ENCODE data around the gene TSHZ2.
"Not testable (repeated sequence)": the region's sequence is repeated elsewhere in the genome, so short reads cannot be mapped to it uniquely, and the experiment has no call there.

The TSHZ2 gene

DNA sequence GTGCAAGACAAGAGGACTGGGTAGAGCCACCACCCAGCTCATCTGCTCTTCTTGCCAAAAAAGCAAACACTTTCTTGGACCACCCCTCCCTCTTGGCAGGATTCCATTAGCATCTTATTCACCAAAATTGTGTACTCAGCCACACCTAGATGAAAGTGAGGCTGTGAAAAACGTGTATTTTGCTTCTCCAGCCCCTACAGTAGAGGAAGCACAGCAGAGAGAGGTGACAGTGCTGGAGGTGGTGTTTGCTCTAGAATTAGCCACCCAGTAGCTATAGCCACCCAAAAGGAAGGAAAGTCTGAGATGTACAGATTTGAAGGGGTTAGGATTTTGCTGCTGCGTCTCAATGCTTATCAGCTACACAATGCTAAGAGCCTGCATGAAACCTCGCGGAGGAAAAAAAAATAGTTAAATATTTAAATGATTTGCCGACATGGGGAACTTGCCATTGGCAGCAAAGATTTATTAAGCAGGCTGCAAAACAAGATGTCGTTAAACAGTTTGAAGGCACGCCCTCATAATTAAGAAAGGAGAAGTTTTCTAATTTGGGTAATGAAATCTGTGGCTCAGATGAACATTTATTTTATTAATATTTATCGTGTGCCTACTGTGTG is 334.1 kb downstream of the TSHZ2 start:
- no peak for DNase-seq (ENCODE audit: low spot score)

DNA sequence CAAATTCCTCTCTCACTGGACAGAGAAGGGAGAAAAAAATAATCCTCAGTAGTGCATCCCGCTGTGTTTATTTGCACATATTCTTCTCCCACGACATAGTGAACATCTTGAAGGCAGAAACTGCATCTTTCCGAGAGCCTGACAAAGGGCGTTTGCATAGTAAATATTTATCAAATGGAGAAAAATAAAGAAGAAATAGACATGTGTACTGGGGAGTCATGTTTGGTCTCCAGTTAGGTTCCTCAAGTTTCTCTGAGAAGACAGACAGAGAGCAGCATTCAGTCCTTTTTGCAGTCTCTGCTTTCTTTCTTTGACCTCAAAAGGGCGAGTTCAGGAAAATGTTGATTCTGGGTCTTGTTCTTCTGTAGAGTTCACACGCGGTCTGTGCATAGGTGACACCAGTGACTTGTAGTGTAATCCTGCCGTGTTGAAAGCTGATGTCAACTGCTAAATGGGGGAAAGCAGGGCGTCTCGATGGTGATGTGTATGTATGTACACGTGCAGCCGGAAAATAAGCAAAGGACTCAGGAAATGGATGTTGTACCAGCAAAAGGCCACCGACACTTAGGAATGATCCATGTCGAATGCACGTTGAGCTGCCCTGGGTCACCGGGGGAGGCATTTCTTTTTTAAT is 335.9 kb downstream of the TSHZ2 start:
- no peak for DNase-seq (ENCODE audit: low spot score)

DNA sequence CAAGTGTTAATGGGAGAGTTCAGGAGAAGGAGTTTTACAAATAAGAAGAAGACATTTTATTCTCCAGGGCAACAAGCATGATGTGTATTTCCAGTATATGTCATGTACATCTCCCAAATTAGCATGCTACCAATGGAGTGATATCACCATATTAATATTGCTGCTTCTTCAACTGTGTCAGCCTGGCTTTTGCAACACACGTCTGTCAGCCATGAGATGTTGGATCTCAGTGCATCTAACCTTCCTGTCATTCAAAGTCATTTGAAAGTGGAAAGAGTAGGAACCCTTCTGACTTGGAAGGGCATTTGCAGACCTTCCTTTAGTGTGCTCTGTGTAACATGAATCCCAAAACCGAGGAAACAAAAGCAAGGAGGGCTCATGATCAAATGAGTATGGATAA is 337.4 kb downstream of the TSHZ2 start:
- no peak for DNase-seq (ENCODE audit: low spot score)

DNA sequence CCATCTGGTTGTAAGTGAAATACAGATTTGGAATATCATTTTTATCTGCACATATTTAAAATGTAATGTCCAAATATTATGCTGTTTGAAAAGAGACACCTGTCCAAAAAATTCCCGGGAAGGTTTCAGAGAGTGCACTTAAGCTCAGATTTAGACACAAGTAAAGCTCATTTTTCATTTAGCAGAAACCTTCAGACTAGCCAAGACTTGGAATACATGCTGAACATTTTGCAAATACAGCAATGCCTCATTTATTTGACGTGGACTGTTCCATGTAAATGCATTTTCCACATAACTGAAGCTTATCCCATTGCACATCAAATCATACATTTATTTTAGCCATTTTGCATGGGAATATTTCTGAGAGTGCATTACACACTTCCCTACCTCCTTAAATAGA is 340.8 kb downstream of the TSHZ2 start:
- DNase-seq (ENCODE audit: low spot score): no peak

DNA sequence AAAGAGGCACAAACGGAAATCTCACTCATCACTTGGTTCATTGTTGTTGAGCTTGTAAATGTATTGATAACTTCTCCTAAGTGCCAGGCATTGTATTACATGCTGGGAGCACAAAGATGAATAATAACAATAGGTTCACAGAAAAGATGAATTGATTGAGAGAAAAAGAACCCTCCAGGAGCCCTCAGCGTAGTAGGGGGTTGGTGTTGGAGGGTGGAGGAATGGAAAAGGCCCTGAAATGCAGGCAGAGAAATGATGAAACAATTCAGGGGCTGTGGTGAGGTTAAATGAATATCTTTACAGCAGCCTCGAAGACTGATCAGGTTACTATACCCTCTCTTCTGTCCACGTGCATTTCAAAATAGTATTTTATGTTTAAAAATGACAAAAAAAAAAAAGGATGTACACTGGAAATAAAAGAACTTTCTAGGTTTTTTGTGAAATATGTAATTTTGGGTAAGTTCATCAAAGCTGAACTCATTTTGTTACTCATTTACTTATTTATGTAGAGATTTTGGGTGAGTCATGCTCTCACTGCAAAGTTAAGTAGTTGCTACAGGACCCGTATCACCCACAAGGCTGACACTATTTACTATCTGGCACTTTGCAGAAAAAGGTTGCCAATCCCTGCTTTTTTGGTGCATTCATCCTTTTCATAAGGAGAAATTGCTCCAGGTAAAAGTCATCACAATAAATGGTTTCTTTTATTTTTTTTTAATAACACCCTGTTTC is 344.2 kb downstream of the TSHZ2 start:
- DNase-seq (ENCODE audit: low spot score): no peak

DNA sequence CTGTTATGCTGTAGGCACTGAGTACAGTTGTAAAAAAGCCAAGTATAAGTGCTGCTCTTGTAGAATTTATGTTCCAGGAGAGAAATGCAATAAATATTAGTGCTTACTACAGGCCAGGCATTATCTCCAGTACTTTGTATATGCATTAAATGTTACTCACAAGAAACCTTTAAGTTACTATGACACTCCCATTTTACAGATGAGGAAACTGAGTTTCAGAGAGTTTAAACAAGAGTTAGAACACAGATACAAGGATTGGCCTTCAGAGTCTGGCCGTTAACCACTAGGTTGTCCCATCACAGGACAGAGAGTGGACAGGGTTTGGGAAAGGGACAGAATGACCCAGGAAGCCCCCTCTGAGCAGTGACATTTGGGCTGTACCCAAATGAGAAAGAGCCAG is 347.0 kb downstream of the TSHZ2 start:
- no peak for DNase-seq (ENCODE audit: low spot score)

DNA sequence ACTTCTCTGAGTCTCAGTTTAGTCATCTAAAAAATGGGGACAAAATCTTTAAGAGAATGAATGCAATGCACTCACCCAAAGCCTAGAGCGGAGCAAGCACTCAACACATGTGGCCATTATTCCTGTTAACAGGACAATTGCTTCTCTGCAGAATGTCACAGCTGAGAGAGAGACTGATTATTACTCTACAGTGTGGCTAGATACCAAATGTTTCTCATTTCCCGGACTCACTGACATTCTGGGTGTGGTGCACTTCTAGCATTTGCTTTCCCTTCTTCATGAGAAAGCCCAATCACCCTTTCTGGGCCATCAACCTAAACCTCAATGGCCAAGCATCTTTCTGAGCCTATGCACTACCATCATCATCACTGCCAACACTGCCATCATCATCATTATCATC is 347.6 kb downstream of the TSHZ2 start:
- no peak for DNase-seq (ENCODE audit: low spot score)

DNA sequence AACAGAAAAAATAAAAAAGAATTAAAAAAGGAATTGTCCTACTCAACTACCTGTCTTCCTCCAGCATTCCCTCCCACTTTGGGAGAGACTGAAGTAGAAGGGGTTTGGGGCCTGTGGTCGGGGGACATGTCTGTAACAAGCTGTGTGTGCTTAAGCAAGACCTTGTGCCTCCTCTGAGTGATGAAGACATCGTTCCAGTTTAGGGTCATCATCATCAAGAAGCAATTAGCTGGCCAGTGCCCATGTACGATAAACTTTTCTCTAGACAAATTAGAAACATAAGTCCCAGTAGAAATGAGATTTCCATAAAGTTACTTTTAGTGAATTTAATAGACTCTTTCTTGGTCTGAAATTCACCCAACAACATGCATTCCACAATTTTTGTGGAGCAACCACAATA is 348.5 kb downstream of the TSHZ2 start:
- DNase-seq (ENCODE audit: low spot score): no peak

DNA sequence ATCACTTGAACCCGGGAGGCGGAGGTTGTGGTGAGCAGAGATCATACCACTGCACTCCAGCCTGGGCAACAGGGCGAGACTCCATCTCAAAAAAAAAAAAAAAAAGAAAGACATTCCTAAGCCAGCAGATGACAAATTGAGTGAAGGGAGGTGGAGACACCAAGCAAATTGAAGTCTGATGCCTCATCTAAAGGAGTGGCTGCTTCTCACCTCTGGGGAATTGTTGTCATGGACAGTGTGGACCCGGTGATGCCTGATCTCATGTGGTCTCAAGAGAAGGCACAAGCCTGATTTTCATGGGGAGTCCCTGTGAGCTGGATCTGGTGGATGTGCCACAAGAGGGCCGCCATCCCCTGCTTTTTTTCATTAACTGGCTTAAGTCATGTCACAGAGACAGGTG is 349.4 kb downstream of the TSHZ2 start:
- DNase-seq (ENCODE audit: low spot score): no peak

DNA sequence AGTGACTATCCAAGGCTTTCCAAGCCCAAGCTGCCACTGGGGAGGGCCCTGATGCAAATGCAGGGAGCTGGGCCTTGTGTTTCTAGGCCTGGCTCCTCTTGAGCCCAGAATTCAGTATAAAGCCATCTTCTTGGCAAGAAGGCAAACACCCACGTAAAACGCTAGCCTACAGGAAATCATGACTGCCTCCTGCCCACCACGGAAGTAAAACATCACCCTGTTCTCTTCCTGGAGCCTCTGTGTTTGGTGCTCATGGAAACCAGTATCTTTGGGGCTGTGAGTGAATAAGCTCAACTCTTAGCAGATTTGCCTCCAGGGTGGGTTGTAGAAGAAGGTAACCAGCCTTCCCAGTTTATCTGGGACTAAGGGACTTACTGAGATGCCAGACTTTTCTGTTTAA is 350.5 kb downstream of the TSHZ2 start:
- no peak for DNase-seq (ENCODE audit: low spot score)

DNA sequence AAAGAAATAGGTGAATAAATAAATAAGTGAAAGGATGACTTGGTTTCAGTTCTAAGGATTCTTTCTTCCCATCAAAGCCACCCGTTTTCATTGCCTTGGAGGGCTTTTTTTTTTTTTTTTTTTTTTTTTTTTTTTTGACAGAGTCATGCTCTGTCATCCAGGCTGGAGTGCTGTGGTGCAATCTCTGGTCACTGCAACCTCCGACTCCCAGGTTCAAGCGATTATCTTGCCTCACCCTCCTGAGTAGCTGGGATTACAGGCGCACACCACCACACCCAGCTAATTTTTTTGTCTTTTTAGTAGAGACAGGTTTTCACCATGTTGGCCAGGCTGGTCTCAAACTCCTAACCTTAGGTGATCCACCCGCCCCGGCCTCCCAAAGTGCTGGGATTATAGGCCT is 351.3 kb downstream of the TSHZ2 start:
- not testable (repeated sequence) for DNase-seq (ENCODE audit: low spot score)

DNA sequence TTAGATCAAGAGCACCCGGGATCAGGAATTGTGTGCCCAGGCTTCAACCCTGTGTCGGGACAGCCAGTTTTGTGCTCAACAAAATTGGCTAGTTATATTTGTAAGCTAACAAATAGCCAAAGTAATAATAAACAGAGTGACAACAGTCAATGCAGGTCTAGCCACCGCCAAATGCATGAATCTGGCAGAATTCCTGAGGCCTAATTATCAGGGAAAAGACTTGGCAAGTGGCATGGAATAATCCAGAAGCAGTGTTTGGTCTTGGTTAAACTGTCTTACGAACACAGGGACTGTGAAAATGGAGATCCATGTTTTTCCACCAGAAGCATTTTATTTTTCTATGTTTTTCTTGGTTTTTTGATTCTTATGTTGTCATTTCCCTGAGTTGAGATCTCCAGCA is 352.7 kb downstream of the TSHZ2 start:
- no peak for DNase-seq (ENCODE audit: low spot score)

DNA sequence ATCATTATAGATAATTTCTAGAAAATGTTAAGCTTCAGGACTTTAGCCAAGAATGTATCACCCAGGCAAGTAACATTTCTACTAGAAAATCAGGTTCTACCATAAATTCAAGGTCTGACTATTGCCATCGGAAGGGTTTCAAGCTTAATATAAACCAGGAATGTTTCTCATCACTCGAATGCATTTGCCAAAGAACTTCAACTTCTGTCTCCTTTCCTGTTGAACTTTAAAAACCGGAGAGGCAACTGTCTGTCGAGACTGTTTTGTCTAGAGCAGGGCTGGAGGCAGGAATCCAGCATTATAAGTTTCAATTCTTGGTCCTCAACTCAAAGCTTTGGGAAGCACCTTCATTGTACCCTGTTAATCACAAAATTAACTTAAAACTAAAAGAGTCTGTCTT is 356.8 kb downstream of the TSHZ2 start:
- DNase-seq (ENCODE audit: low spot score): no peak

DNA sequence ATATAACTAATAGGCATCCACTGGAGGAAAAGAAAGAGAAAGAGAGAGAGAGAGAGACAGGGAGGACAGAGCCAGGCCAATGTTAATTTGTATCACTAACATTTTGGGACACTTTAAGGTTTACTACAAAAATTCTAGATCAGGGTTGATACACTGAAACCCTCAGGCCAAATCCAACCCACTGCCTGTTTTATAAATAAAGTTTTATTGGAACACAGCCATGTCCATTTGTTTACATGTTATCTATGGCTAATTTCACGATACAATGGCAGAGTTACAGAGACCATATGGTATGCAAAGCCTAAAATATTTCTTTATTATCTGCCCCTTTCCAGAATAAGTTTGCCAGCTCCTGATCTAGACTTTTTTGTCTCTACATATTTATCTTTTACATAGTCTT is 357.6 kb downstream of the TSHZ2 start:
- no peak for DNase-seq (ENCODE audit: low spot score)

DNA sequence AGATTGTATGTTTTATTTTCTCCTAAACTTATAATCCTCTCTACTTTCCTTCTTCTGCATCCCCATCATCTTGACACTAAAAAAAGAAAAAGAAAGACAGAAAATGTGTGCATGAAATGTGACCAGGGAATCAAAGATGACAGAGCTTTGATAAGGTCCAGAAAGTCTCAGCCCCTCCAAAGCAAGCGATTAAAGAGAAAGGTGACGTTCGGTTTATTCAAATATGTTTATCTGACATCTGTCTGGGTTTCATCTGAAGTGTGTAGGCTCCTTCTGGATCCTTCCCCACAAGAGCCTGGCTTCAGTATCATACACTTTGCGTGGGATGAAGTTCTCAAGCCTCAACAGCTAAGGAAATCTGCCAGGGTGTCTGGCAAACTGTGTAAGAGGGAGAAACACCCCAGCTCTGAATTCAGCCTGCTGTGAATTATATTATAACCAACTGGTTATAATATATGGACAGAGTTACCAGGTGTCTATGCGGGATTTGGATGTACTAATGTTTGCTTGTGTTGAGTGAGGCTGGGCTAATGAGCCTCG is 358.5 kb downstream of the TSHZ2 start:
- no peak for DNase-seq (ENCODE audit: low spot score)

DNA sequence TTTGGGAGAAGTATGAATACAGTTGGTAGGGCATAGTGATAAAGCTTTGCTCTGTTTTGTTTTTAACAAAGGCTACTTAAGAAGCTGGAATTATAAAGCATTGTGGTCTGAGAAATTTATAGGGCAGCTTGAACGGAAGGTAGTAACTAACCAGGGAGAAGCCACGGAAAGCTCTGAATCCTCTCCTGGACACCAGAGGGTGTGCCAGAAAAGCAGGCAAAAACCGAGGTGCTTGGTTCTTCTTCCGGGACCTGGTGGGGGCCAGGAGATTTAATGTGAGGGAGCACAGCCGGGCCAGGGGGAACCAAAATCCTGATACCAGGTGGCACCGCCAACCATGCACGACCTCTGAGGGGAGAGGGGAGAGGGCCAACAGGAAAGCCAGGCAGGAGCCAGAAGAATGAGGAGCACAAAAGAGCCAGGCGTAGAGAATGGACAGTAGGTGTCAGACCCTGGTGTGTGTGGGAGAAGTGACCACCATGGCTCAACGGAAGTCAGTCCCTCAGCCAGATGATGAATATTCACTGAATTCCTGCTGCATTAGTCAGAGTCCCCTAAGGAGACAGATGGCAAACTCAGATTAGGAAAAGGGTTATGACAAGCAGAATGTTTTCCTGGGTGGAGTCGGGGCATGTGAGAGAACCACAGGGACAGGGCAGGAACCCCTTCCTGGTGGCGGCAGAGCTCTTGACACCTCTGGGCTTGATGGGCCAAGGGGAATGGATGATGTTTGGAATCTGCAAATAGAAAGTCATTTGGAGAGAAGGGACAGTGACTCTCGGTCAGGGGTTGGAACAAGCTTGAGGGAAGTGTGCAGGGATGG is 359.2 kb downstream of the TSHZ2 start:
- no peak for DNase-seq (ENCODE audit: low spot score)

DNA sequence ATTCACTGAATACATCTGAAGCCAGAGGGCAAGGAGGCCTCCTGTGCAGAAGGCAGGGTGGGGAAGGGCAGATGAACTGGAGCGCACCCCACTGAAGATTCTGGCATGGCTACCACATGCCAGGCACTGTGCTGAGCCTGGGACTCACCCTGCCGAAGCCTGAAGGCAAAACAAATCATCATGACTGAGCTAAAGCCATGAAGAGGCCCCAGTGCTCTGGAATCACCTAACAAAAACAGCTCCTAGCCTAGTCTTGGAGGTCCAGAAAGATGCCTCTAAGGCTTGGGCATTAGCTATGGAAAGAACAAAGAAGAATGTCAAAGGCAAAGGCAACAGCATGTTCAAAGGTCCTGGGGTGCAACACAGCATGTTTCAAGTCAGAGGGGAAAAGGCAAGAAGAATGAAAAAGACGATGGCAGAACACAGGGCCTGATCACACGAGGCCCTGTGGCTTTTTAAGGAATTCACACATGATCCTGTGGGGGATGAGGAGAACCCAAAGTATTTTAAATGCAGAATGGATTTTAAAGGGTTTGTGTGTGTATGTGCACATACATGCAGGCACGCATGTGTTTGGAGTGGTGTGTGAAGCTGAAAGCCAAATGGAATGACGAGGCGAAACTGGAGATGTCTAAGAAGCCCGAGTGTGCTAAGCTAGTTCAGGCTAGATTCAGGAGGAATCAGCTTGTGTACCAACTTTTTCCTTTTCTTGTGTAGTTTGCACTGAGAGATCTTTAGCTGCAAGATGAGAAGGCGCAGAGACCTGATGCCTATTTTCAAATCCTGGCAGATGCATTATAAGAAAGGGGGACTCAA is 360.1 kb downstream of the TSHZ2 start:
- DNase-seq (ENCODE audit: low spot score): no peak

DNA sequence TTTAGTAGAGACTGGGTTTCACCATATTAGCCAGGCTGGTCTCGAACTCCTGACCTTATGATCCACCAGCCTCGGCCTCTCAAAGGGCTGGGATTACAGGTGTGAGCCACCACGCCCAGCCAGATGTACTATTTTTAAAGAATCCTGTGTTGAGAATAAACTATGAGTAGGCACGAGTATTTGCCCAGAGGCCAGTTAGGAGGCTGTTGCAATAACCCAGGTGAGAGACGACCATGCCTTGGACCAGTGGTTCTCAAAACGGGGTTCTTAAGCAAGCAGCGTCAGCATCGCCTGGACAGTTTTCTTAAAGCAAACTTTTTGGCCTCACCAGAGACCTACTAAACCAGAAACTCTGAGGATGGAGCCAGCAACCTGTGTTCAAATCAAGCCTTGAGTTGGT is 362.7 kb downstream of the TSHZ2 start:
- DNase-seq (ENCODE audit: low spot score): no peak

DNA sequence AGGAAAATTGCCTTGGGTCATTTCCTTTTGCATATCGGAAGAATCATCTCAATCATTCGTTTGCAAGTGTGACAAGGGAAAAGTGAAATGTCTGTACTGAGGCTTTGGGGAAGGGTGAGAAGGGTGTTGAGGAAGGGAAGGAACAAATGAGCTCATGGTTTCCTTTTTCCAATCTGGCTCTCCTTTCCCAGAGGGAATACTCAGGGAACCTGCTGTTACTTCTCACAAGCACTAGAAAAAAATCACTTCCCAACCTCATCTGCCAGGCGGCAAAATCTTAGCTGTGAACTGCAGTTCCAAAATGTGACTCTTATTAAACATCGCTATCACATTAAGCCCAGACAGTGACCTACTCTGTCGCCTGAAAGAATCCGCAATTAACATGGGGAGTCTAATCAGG is 363.4 kb downstream of the TSHZ2 start:
- DNase-seq (ENCODE audit: low spot score): no peak

DNA sequence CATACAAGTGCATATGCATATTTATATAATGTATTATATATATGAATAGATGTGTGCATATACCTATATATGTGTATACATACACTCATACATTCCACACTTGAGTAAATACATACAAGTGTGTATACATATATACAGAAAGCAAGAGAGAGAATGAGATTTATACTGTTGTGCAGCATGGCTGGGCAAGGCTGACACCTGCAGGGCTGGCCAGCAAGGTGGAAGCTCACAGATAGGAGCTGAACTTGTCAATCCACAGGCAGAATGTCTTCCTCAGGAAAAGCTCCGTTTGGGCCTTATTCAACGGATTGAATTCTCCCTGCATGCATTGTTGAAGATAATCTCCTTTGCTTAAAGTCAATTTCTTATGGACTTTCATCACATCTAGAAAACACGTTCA is 364.7 kb downstream of the TSHZ2 start:
- no peak for DNase-seq (ENCODE audit: low spot score)

DNA sequence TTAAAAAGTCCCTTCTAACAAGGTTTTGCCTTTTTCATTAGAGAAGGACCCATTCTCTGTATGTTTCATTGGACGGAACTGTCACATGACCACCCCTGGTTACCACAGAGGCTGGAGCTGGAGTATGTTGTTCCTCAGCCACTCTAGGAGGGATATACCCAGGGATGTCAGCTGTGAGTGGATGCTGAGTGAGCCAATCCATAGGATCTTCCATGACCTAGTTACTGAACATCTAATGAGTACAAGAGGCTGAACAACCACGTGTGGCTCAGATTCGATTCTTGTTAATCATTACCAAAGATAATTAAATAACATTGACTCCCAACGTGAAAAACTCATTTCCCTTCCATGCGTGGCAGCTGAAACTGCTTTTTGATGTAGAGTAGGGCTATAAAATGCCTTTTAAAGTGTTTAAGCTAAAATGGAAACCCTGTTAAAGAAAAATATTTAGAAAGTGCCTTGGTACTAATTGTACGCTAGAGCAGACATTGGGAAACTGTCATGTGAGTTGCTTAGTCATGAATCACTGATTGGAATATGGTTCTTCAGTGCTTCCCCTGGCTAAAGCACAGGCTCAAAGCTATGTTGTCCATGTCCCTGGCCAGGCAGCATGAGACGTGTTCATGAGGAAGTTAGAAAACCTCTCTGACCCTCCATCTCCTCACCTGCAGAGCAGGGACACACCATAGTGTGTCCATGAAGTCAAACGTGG is 365.4 kb downstream of the TSHZ2 start:
- no peak for DNase-seq (ENCODE audit: low spot score)
